Activated naive CD4-positive, alpha-beta T cell treated with anti-CD3 and anti-CD28 coated beads, Interleukin-2, amount 10 ng/mL, durations not matched to agents 7 days and 5 days (primary cell): ENCODE data around the gene MMAB.
"Not testable (repeated sequence)": the region's sequence is repeated elsewhere in the genome, so short reads cannot be mapped to it uniquely, and the experiment has no call there.

Experiments used
- CTCF ChIA-PET: fragments of 350-600 bp; sonication (Branson Sonifier 250); formaldehyde crosslinking; loops from one replicate; lab custom pipeline; 2021; ENCODE audit warnings: antibody characterized with exemption; lab: Charles Lee
- DNase-seq: peaks from one replicate; pipeline ENCODE4 v3.0.0-alpha.2; 2020
- H3K27ac Mint-ChIP-seq: one replicate; pipeline ENCODE4 v1.8.0; 2021; ENCODE audit warnings: mild to moderate bottlenecking, moderate library complexity, mixed read lengths
- H3K27me3 Mint-ChIP-seq: one replicate; pipeline ENCODE4 v1.8.0; 2021; ENCODE audit warnings: mild to moderate bottlenecking, mixed read lengths
- H3K36me3 Mint-ChIP-seq: one replicate; pipeline ENCODE4 v1.8.0; 2021; ENCODE audit warnings: mixed read lengths
- H3K4me1 Mint-ChIP-seq: one replicate; pipeline ENCODE4 v1.8.0; 2021; ENCODE audit warnings: mixed read lengths
- H3K4me3 Mint-ChIP-seq: one replicate; pipeline ENCODE4 v1.8.0; 2021; ENCODE audit warnings: mild to moderate bottlenecking, moderate library complexity, mixed read lengths
- H3K9me3 Mint-ChIP-seq: one replicate; pipeline ENCODE4 v1.8.0; 2021; ENCODE audit warnings: mixed read lengths

Gene MMAB

GRCh38 chr12:109608793-109609192, 35.5 kb upstream of the MMAB start:
- no peaks in the 10 kb centered on the region for H3K9me3 Mint-ChIP-seq
- H3K4me3 Mint-ChIP-seq, result no peak overlapping the region
- H3K27ac Mint-ChIP-seq, result no peak overlapping the region
- H3K27me3 Mint-ChIP-seq, result peaks cover 85% of the 10 kb centered on the region
- H3K4me1 Mint-ChIP-seq, result no peaks in the 10 kb centered on the region
- H3K36me3 Mint-ChIP-seq, result no peaks in the 10 kb centered on the region
- CTCF ChIA-PET, result interaction anchor here (0.7 kb wide), 1 partner anchor 11 kb away, joined by 4 read pairs; no protein-coding TSS in a partner anchor
- DNase-seq, result no peak

GRCh38 chr12:109608270-109608669, 35.0 kb upstream of the MMAB start:
- Mint-ChIP-seq H3K36me3 (no peaks in the 10 kb centered on the region), H3K27ac (no peak overlapping the region), H3K4me3 (no peak overlapping the region), H3K27me3 (peaks cover 82% of the 10 kb centered on the region), H3K9me3 (no peaks in the 10 kb centered on the region), H3K4me1 (no peaks in the 10 kb centered on the region)
- CTCF ChIA-PET, result interaction anchor here (0.7 kb wide), 1 partner anchor 11 kb away, joined by 4 read pairs; no protein-coding TSS in a partner anchor
- no peak for DNase-seq

GRCh38 chr12:109607618-109608017, 34.3 kb upstream of the MMAB start:
- Mint-ChIP-seq H3K27me3 (peaks cover 79% of the 10 kb centered on the region), H3K9me3 (no peaks in the 10 kb centered on the region), H3K27ac (no peak overlapping the region), H3K4me3 (no peak overlapping the region), H3K4me1 (no peaks in the 10 kb centered on the region), H3K36me3 (no peaks in the 10 kb centered on the region)
- DNase-seq, result no peak
- CTCF ChIA-PET, result interaction anchor here (0.8 kb wide), 1 partner anchor 10 kb away, joined by 3 read pairs; no protein-coding TSS in a partner anchor

- peaks cover 76% of the 10 kb centered on the region for H3K27me3 Mint-ChIP-seq
- no peaks in the 10 kb centered on the region for H3K9me3 Mint-ChIP-seq
- H3K4me1 Mint-ChIP-seq, result no peaks in the 10 kb centered on the region
- H3K36me3 Mint-ChIP-seq, result no peaks in the 10 kb centered on the region
- no peak for DNase-seq
- CTCF ChIA-PET, result interaction anchor here (0.8 to 1.3 kb wide), 3 partner anchors 9 to 176 kb away, joined by 3 to 7 read pairs (median 3); no protein-coding TSS in a partner anchor
- no peak overlapping the region for H3K27ac Mint-ChIP-seq
- H3K4me3 Mint-ChIP-seq, result no peak overlapping the region
Measured at GRCh38 chr12:109606320-109607028, 33.2 kb upstream of the MMAB start.

- Mint-ChIP-seq H3K4me3 (no peak overlapping the region), H3K4me1 (no peaks in the 10 kb centered on the region), H3K27me3 (peaks cover 79% of the 10 kb centered on the region), H3K27ac (no peak overlapping the region), H3K9me3 (no peaks in the 10 kb centered on the region), H3K36me3 (no peaks in the 10 kb centered on the region)
- DNase-seq, result no peak
- CTCF ChIA-PET, result interaction anchor here (1.1 to 1.3 kb wide), 2 partner anchors 8 to 175 kb away, joined by 3 to 7 read pairs; no protein-coding TSS in a partner anchor
Measured at GRCh38 chr12:109605599-109606228, 32.4 kb upstream of the MMAB start.

- no peak overlapping the region for H3K27ac Mint-ChIP-seq
- peaks cover 83% of the 10 kb centered on the region for H3K27me3 Mint-ChIP-seq
- H3K36me3 Mint-ChIP-seq, result no peaks in the 10 kb centered on the region
- no peak for DNase-seq
- CTCF ChIA-PET, result interaction anchor here (1.3 kb wide), 1 partner anchor 175 kb away, joined by 3 read pairs; no protein-coding TSS in a partner anchor
- H3K9me3 Mint-ChIP-seq, result no peaks in the 10 kb centered on the region
- H3K4me1 Mint-ChIP-seq, result no peaks in the 10 kb centered on the region
- no peak overlapping the region for H3K4me3 Mint-ChIP-seq
Measured at GRCh38 chr12:109605016-109605415, 31.7 kb upstream of the MMAB start.

GRCh38 chr12:109604132-109604585, 30.9 kb upstream of the MMAB start:
- DNase-seq, result no peak
- peaks cover 75% of the 10 kb centered on the region for H3K27me3 Mint-ChIP-seq
- no peaks in the 10 kb centered on the region for H3K36me3 Mint-ChIP-seq
- no peaks in the 10 kb centered on the region for H3K4me1 Mint-ChIP-seq
- no peaks in the 10 kb centered on the region for H3K9me3 Mint-ChIP-seq
- CTCF ChIA-PET, result no interaction called here
- H3K4me3 Mint-ChIP-seq, result no peak overlapping the region
- H3K27ac Mint-ChIP-seq, result no peak overlapping the region

GRCh38 chr12:109602132-109602531, 28.8 kb upstream of the MMAB start:
- H3K9me3 Mint-ChIP-seq, H3K4me3 Mint-ChIP-seq, CTCF ChIA-PET, H3K4me1 Mint-ChIP-seq, DNase-seq, H3K27ac Mint-ChIP-seq, H3K36me3 Mint-ChIP-seq: not testable (repeated sequence)
- H3K27me3 Mint-ChIP-seq, result peaks cover 58% of the 10 kb centered on the region

GRCh38 chr12:109601557-109601956, 28.3 kb upstream of the MMAB start:
- peaks cover 5% of the 10 kb centered on the region for H3K4me1 Mint-ChIP-seq
- CTCF ChIA-PET, result no interaction called here
- peaks cover 52% of the 10 kb centered on the region for H3K27me3 Mint-ChIP-seq
- H3K27ac Mint-ChIP-seq, result no peak overlapping the region
- no peaks in the 10 kb centered on the region for H3K9me3 Mint-ChIP-seq
- no peak overlapping the region for H3K4me3 Mint-ChIP-seq
- no peak for DNase-seq
- H3K36me3 Mint-ChIP-seq, result peaks cover 2% of the 10 kb centered on the region

GRCh38 chr12:109600995-109601394, 27.7 kb upstream of the MMAB start:
- Mint-ChIP-seq H3K4me1 (peaks cover 5% of the 10 kb centered on the region), H3K36me3 (peaks cover 2% of the 10 kb centered on the region), H3K27me3 (peaks cover 48% of the 10 kb centered on the region), H3K27ac (no peak overlapping the region), H3K4me3 (no peak overlapping the region), H3K9me3 (no peaks in the 10 kb centered on the region)
- CTCF ChIA-PET, result interaction anchor here (6.0 kb wide), 1 partner anchor 174 kb away, joined by 42 read pairs; no protein-coding TSS in a partner anchor
- no peak for DNase-seq

- H3K4me3 Mint-ChIP-seq, result no peak overlapping the region
- no peaks in the 10 kb centered on the region for H3K9me3 Mint-ChIP-seq
- H3K4me1 Mint-ChIP-seq, result peaks cover 11% of the 10 kb centered on the region
- CTCF ChIA-PET, result interaction anchor here (6.0 kb wide), 1 partner anchor 174 kb away, joined by 42 read pairs; no protein-coding TSS in a partner anchor
- DNase-seq, result no peak
- H3K27me3 Mint-ChIP-seq, result peaks cover 43% of the 10 kb centered on the region
- no peak overlapping the region for H3K27ac Mint-ChIP-seq
- peaks cover 2% of the 10 kb centered on the region for H3K36me3 Mint-ChIP-seq
Measured at GRCh38 chr12:109600481-109600880, 27.2 kb upstream of the MMAB start.

GRCh38 chr12:109599087-109599486, 25.8 kb upstream of the MMAB start:
- Mint-ChIP-seq H3K9me3 (no peaks in the 10 kb centered on the region), H3K4me3 (no peak overlapping the region), H3K4me1 (peaks cover 24% of the 10 kb centered on the region), H3K36me3 (peaks cover 9% of the 10 kb centered on the region), H3K27ac (no peak overlapping the region), H3K27me3 (peaks cover 30% of the 10 kb centered on the region)
- no peak for DNase-seq
- CTCF ChIA-PET, result interaction anchor here (0.9 to 6.0 kb wide), 4 partner anchors 9 to 176 kb away, joined by 3 to 42 read pairs (median 10); partner anchors contain the start of genes MMAB and MVK

GRCh38 chr12:109598428-109598854, 25.1 kb upstream of the MMAB start:
- H3K4me1 Mint-ChIP-seq, result peaks cover 29% of the 10 kb centered on the region
- H3K27me3 Mint-ChIP-seq, result peaks cover 26% of the 10 kb centered on the region
- DNase-seq, result no peak
- no peak overlapping the region for H3K4me3 Mint-ChIP-seq
- H3K36me3 Mint-ChIP-seq, result peaks cover 16% of the 10 kb centered on the region
- no peaks in the 10 kb centered on the region for H3K9me3 Mint-ChIP-seq
- CTCF ChIA-PET, result interaction anchor here (0.9 to 6.0 kb wide), 12 partner anchors 9 to 183 kb away, joined by 3 to 42 read pairs (median 5); partner anchors contain the start of genes MMAB and MVK
- no peak overlapping the region for H3K27ac Mint-ChIP-seq

- H3K9me3 Mint-ChIP-seq, result no peaks in the 10 kb centered on the region
- CTCF ChIA-PET, result interaction anchor here (0.6 to 6.0 kb wide), 27 partner anchors 8 to 525 kb away, joined by 3 to 42 read pairs (median 4); partner anchors contain the start of genes MMAB and MVK
- peaks cover 17% of the 10 kb centered on the region for H3K36me3 Mint-ChIP-seq
- H3K27ac Mint-ChIP-seq, result no peak overlapping the region
- peaks cover 29% of the 10 kb centered on the region for H3K4me1 Mint-ChIP-seq
- peaks cover 22% of the 10 kb centered on the region for H3K27me3 Mint-ChIP-seq
- no peak overlapping the region for H3K4me3 Mint-ChIP-seq
- DNase-seq, result peak; percentile 73
Measured at GRCh38 chr12:109597795-109598427, 24.6 kb upstream of the MMAB start.
